ENCODE measurements around the gene SRD5A3.

DNA sequence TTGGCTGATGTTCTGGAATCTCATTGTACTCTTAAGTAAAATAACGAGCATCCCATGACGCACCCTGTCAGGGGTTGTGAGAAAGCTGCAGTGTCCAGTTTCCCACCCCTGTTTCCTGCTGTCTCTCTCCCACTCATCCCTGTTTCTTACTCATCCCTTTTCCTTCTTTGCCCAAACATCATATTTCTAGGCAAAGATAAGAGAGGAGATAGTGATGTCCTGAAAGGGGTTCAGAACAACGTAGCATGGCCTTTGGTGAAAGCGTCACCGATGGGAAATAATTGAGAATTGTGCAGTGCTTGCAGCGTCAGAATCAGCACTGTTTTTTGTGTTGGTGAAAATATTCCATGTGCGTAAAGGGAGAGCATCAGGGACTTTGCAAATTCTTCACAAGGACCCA is 26.2 kb downstream of the SRD5A3 start:
- TF ChIP-seq CEBPB (IDR thresholded peaks at IDR 0.05) (no peak), TAF1 (IDR thresholded peaks at IDR 0.05; ENCODE audit: low read depth) (no peak), NFIC (IDR thresholded peaks at IDR 0.05) (no peak), EP300 (IDR thresholded peaks at IDR 0.05; ENCODE audit: borderline replicate concordance) (no peak), CREB1 (IDR thresholded peaks at IDR 0.05; ENCODE audit: low read depth) (no peak), FOXM1 (IDR thresholded peaks at IDR 0.05; ENCODE audit: borderline replicate concordance, low read depth) (no peak)
- TF ChIP-seq, protein P1, sequence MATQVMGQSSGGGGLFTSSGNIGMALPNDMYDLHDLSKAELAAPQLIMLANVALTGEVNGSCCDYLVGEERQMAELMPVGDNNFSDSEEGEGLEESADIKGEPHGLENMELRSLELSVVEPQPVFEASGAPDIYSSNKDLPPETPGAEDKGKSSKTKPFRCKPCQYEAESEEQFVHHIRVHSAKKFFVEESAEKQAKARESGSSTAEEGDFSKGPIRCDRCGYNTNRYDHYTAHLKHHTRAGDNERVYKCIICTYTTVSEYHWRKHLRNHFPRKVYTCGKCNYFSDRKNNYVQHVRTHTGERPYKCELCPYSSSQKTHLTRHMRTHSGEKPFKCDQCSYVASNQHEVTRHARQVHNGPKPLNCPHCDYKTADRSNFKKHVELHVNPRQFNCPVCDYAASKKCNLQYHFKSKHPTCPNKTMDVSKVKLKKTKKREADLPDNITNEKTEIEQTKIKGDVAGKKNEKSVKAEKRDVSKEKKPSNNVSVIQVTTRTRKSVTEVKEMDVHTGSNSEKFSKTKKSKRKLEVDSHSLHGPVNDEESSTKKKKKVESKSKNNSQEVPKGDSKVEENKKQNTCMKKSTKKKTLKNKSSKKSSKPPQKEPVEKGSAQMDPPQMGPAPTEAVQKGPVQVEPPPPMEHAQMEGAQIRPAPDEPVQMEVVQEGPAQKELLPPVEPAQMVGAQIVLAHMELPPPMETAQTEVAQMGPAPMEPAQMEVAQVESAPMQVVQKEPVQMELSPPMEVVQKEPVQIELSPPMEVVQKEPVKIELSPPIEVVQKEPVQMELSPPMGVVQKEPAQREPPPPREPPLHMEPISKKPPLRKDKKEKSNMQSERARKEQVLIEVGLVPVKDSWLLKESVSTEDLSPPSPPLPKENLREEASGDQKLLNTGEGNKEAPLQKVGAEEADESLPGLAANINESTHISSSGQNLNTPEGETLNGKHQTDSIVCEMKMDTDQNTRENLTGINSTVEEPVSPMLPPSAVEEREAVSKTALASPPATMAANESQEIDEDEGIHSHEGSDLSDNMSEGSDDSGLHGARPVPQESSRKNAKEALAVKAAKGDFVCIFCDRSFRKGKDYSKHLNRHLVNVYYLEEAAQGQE (IDR thresholded peaks at IDR 0.05; ENCODE audit: low read depth) = no peak
- TF ChIP-seq, protein P2, sequence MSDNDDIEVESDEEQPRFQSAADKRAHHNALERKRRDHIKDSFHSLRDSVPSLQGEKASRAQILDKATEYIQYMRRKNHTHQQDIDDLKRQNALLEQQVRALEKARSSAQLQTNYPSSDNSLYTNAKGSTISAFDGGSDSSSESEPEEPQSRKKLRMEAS (IDR thresholded peaks at IDR 0.05) = no peak
